ENCODE data around the gene FILIP1.

- no peak for TF ChIP-seq CTCF (conservative IDR thresholded peaks at IDR 0.05)
- TF ChIP-seq ZFX (IDR thresholded peaks at IDR 0.05): no peak
These were observed 120.7 kb downstream of the FILIP1 start for GRCh38 chr6:75372884-75373283.
